GM12878 (cell line): ENCODE data around the gene LEMD3. TPM values are rescaled to one million over a fixed set of nuclear protein-coding genes. Genes with fewer than 3 reads are reported as not detected.

ENCODE experiments used
- ATAC-seq: fragments of 200-7000 bp; cut with Tn5 transposase; 3 replicates; pipeline ENCODE4 v1.9.1; 2020; ENCODE audit warnings: mild to moderate bottlenecking, moderate library complexity
- BruUV-seq: library from RNA; stranded (reverse); fragments of 400-500 nt; replicated peaks from 2 replicates; lab custom pipeline; 2021; lab: Mats Ljungman, UMichigan
- CTCF ChIA-PET: fragments of 300-600 bp; sonication (Branson Sonifier 250); formaldehyde crosslinking; extraction: SDS; loops from one replicate; lab custom pipeline; 2021; ENCODE audit warnings: inconsistent platforms; lab: Yijun Ruan, JAX
- POLR2A ChIA-PET: fragments of 350-600 bp; formaldehyde crosslinking; extraction: SDS; loops from one replicate; lab custom pipeline; 2021; ENCODE audit warnings: inconsistent platforms; lab: Charles Lee
- RAD21 ChIA-PET: fragments of 300-600 bp; sonication (Branson Sonifier 250); formaldehyde crosslinking; loops from one replicate; lab custom pipeline; 2023; ENCODE audit warnings: antibody characterized with exemption; ENCODE audit not compliant: unreplicated experiment; lab: Charles Lee
- SMC1A ChIA-PET: fragments of 300-600 bp; sonication (Branson Sonifier 250); formaldehyde crosslinking; loops from one replicate; lab custom pipeline; 2023; ENCODE audit not compliant: unreplicated experiment, uncharacterized antibody; lab: Charles Lee
- DNase-seq: peaks from one replicate; pipeline ENCODE4 v3.0.0-alpha.2; 2011; ENCODE audit warnings: low read depth, low spot score
- FAIRE-seq: peaks from 3 replicates; lab custom pipeline; 2011; peaks lifted over from hg19 to GRCh38; lab: Jason Lieb, UNC
- H2AFZ ChIP-seq: 2 replicates; pipeline ENCODE4 v1.6.0; 2011; ENCODE audit warnings: low read depth, low read length, control low read depth; ENCODE audit not compliant: control insufficient read depth
- H3K27ac ChIP-seq: 2 replicates; pipeline ENCODE4 v1.5.1; 2011; ENCODE audit warnings: control low read depth; ENCODE audit not compliant: control insufficient read depth, insufficient read depth
- H3K27me3 ChIP-seq, 2 experiments: replicated peaks in 1 of 2; 2 replicates each; pipeline versions ENCODE4 v1.6.0 to v1.6.1; 2011; ENCODE audit warnings: low read length in 1 of 2; ENCODE audit not compliant: control insufficient read depth in 2 of 2, insufficient read depth in 2 of 2
- H3K36me3 ChIP-seq, 2 experiments: 2 replicates each; pipeline ENCODE4 v1.5.1; 2011; ENCODE audit warnings: low read length in 1 of 2; ENCODE audit not compliant: control insufficient read depth in 2 of 2, insufficient read depth in 2 of 2
- H3K4me1 ChIP-seq: 2 replicates; pipeline ENCODE4 v1.6.1; 2011; ENCODE audit warnings: mild to moderate bottlenecking, low read length, moderate library complexity, mixed read lengths; ENCODE audit not compliant: control insufficient read depth, insufficient read depth
- H3K4me2 ChIP-seq: 2 replicates; pipeline ENCODE4 v1.6.0; 2011; ENCODE audit warnings: control low read depth; ENCODE audit not compliant: control insufficient read depth, insufficient read depth
- H3K4me3 ChIP-seq: fragments of 200-600 bp; sonication (generic); 2 replicates; pipeline ENCODE4 v1.5.1; 2016
- H3K79me2 ChIP-seq: 2 replicates; pipeline ENCODE4 v1.6.0; 2011; ENCODE audit warnings: low read length; ENCODE audit not compliant: control insufficient read depth, insufficient read depth
- H3K9ac ChIP-seq: 2 replicates; pipeline ENCODE4 v1.8.0; 2011; ENCODE audit warnings: low read length, control low read depth, mixed read lengths; ENCODE audit not compliant: control insufficient read depth, insufficient read depth
- H3K9me3 ChIP-seq: replicated peaks from 3 replicates; pipeline ENCODE4 v1.5.1; 2011; ENCODE audit warnings: mild to moderate bottlenecking, low read length; ENCODE audit not compliant: control insufficient read depth, insufficient read depth
- H4K20me1 ChIP-seq: 2 replicates; pipeline ENCODE4 v1.6.0; 2011; ENCODE audit not compliant: control insufficient read depth, insufficient read depth
- ASH2L ChIP-seq: fragments of 300-600, 200-600 bp; sonication (generic); IDR thresholded peaks from 2 replicates; pipeline ENCODE4 v1.6.1; 2017; ENCODE audit warnings: low read depth, mild to moderate bottlenecking, borderline replicate concordance
- GABPA ChIP-seq: IDR thresholded peaks from 2 replicates; pipeline ENCODE4 v1.6.1; 2014; ENCODE audit warnings: antibody characterized with exemption, low read depth, mild to moderate bottlenecking, inconsistent platforms
- GATAD2B ChIP-seq: fragments of 450-650 bp; conservative IDR thresholded peaks from 2 replicates; pipeline ENCODE4 v1.6.1; 2017; ENCODE audit warnings: low read depth, mild to moderate bottlenecking, moderate library complexity
- HDGF ChIP-seq: fragments of 450-650 bp; IDR thresholded peaks from 2 replicates; pipeline ENCODE4 v1.6.1; 2016; ENCODE audit warnings: antibody characterized with exemption
- MEF2A ChIP-seq: IDR thresholded peaks from 2 replicates; pipeline ENCODE4 v1.6.1; 2011; ENCODE audit warnings: low read depth, mild to moderate bottlenecking, low read length, moderate library complexity; ENCODE audit not compliant: insufficient read depth
- MTA3 ChIP-seq: IDR thresholded peaks from 2 replicates; pipeline ENCODE4 v1.6.1; 2012; ENCODE audit warnings: low read length, inconsistent platforms, borderline replicate concordance
- NR2C1 ChIP-seq: fragments of 450-650 bp; IDR thresholded peaks from 2 replicates; pipeline ENCODE4 v1.6.1; 2017; ENCODE audit warnings: antibody characterized with exemption, mild to moderate bottlenecking, moderate library complexity
- RB1 ChIP-seq: fragments of 450-650 bp; formaldehyde crosslinking; IDR thresholded peaks from 2 replicates; pipeline ENCODE4 v1.6.1; 2017; ENCODE audit warnings: mild to moderate bottlenecking, borderline replicate concordance
- STAT1 ChIP-seq: fragments of 450-650 bp; conservative IDR thresholded peaks from 2 replicates; pipeline ENCODE4 v1.6.1; 2014; ENCODE audit warnings: antibody characterized with exemption, mild to moderate bottlenecking
- TARDBP ChIP-seq: IDR thresholded peaks from 2 replicates; pipeline ENCODE4 v1.6.1; 2016; ENCODE audit warnings: borderline replicate concordance
- ZNF207 ChIP-seq: fragments of 450-650 bp; IDR thresholded peaks from 2 replicates; pipeline ENCODE4 v1.6.1; 2014; ENCODE audit warnings: antibody characterized with exemption, mild to moderate bottlenecking, borderline replicate concordance
- ZNF687 ChIP-seq: fragments of 450-650 bp; IDR thresholded peaks from 2 replicates; pipeline ENCODE4 v1.6.1; 2017; ENCODE audit warnings: mild to moderate bottlenecking, moderate library complexity
- WGBS: methylation state at CpG from one replicate; pipeline ENCODE4 v1.1.6; 2016; ENCODE audit warnings: low lambda C conversion rate; ENCODE audit not compliant: insufficient replicate concordance, insufficient coverage; ENCODE audit errors: missing lambda C conversion rate; 5-methylcytosine and 5-hydroxymethylcytosine counted together
- in situ Hi-C: fragments of 300-500 bp; cut with MboI; formaldehyde crosslinking; loops from 9 replicates; pipeline ENCODE4 v1.14.3; 2018; ENCODE audit warnings: mixed read lengths
- intact Hi-C: fragments of 100-400 bp; cut with micrococcal nuclease; formaldehyde crosslinking; loops from one replicate; pipeline ENCODE4 v1.14.2; 2022; ENCODE audit not compliant: unreplicated experiment
- polyA plus RNA-seq, 11 experiments: library from polyadenylated mRNA; depleted of rRNA in 4 of 11; unstranded in 6 of 11; stranded (reverse) in 5 of 11; fragments of >200 nt; fragmentation: Nextera tagmentation in 4 of 11; fragmentation: Illumina TruSeq in 1 of 11; extraction: Ambion mirVana in 4 of 11; extraction: Trizol in 1 of 11; gene quantifications; 1 replicate in 1 of 11; 2 replicates in 10 of 11; pipeline versions ENCODE4 v1.2.1 to v1.2.3, GENCODE V29; 2011 to 2016; ENCODE audit warnings: inconsistent platforms in 2 of 11, missing spikeins in 2 of 11, low read depth in 1 of 11
- total RNA-seq, 4 experiments: library from RNA; depleted of rRNA in 3 of 4; stranded (reverse); fragments of >200 nt in 3 of 4; fragmentation: Illumina TruSeq in 1 of 4; extraction: Trizol in 1 of 4; gene quantifications; 2 replicates each; pipeline versions ENCODE4 v1.2.1 to v1.2.3, GENCODE V29; 2013 to 2021
- TF ChIP-seq, protein P1 (sequence below): fragments of 150-350 bp; IDR thresholded peaks from 2 replicates; pipeline ENCODE4 v1.6.1; 2014; ENCODE audit warnings: mild to moderate bottlenecking, low read depth, low read length
- TF ChIP-seq, protein P2 (sequence below): fragments of 450-650 bp; IDR thresholded peaks from 2 replicates; pipeline ENCODE4 v1.6.1; 2017; ENCODE audit warnings: mild to moderate bottlenecking

The LEMD3 gene
- total and polyA plus RNA-seq, 10 of the 15 experiments (the other 5 are each of a cell fraction or from before 2014, with no cell fraction given), result 7.5 to 26.0 (median 16.5) TPM

- Histone ChIP-seq H3K36me3 (no peaks in the 10 kb centered on the region), H3K27me3 (peaks cover 0 to 2% of the 10 kb centered on the region in 2 experiments; a peak in 2 of 4 replicates), H2AFZ (no peak overlapping the region), H3K4me2 (no peak overlapping the region), H3K9me3 (no peaks in the 10 kb centered on the region), H3K79me2 (no peaks in the 10 kb centered on the region), H3K4me1 (no peaks in the 10 kb centered on the region), H3K27ac (no peak overlapping the region), H4K20me1 (no peaks in the 10 kb centered on the region), H3K4me3 (no peak overlapping the region), H3K9ac (no peak overlapping the region)
- in situ Hi-C loops (no loop called here), intact Hi-C loops (no loop called here)
- ChIA-PET CTCF (interaction anchor here (0.6 to 2.0 kb wide), 5 partner anchors 14 to 331 kb away, joined by 3 to 17 read pairs (median 10); no protein-coding TSS in a partner anchor), SMC1A (interaction anchor here (0.8 to 6.5 kb wide), 5 partner anchors 8 to 1119 kb away, joined by 3 to 57 read pairs (median 6); no protein-coding TSS in a partner anchor), RAD21 (interaction anchor here (0.8 to 2.2 kb wide), 5 partner anchors 46 to 324 kb away, joined by 3 to 17 read pairs (median 4); no protein-coding TSS in a partner anchor), POLR2A (interaction anchor here (1.1 kb wide), 1 partner anchor 42 kb away, joined by 4 read pairs; no protein-coding TSS in a partner anchor)
- 73% methylated on average over 5 of the region's 5 CpGs for whole genome bisulfite sequencing
- ATAC-seq (no peak), DNase-seq (no peak), FAIRE-seq (peak; percentile 23)
- BruUV-seq, result no TSS peak
- no peak for TF ChIP-seq GABPA
- no peak for TF ChIP-seq RB1
- TF ChIP-seq, protein P1, sequence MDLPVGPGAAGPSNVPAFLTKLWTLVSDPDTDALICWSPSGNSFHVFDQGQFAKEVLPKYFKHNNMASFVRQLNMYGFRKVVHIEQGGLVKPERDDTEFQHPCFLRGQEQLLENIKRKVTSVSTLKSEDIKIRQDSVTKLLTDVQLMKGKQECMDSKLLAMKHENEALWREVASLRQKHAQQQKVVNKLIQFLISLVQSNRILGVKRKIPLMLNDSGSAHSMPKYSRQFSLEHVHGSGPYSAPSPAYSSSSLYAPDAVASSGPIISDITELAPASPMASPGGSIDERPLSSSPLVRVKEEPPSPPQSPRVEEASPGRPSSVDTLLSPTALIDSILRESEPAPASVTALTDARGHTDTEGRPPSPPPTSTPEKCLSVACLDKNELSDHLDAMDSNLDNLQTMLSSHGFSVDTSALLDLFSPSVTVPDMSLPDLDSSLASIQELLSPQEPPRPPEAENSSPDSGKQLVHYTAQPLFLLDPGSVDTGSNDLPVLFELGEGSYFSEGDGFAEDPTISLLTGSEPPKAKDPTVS, result no peak
- TF ChIP-seq NR2C1, result no peak
- TF ChIP-seq STAT1, result no peak
- no peak for TF ChIP-seq MEF2A
- no peak for TF ChIP-seq HDGF
- TF ChIP-seq TARDBP, result no peak
- TF ChIP-seq ASH2L, result no peak
- TF ChIP-seq GATAD2B, result no peak
- TF ChIP-seq, protein P2, sequence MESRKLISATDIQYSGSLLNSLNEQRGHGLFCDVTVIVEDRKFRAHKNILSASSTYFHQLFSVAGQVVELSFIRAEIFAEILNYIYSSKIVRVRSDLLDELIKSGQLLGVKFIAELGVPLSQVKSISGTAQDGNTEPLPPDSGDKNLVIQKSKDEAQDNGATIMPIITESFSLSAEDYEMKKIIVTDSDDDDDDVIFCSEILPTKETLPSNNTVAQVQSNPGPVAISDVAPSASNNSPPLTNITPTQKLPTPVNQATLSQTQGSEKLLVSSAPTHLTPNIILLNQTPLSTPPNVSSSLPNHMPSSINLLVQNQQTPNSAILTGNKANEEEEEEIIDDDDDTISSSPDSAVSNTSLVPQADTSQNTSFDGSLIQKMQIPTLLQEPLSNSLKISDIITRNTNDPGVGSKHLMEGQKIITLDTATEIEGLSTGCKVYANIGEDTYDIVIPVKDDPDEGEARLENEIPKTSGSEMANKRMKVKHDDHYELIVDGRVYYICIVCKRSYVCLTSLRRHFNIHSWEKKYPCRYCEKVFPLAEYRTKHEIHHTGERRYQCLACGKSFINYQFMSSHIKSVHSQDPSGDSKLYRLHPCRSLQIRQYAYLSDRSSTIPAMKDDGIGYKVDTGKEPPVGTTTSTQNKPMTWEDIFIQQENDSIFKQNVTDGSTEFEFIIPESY, result no peak
- no peak for TF ChIP-seq MTA3
- TF ChIP-seq ZNF687, result no peak
- no peak for TF ChIP-seq ZNF207
These were observed 42.9 kb upstream of the LEMD3 start for GRCh38 chr12:65126482-65126881.
